ENCODE measurements around the gene KRT84.

GRCh38 chr12:52336641-52337040, 48.8 kb downstream of the KRT84 start:
- TF ChIP-seq CTCF (conservative IDR thresholded peaks at IDR 0.05 in 1 of 2, IDR thresholded peaks at IDR 0.05 in 1 of 2; ENCODE audit: extremely low read depth in 1 of 2, insufficient read depth in 1 of 2, low read depth in 1 of 2, low read length in 2 of 2), result no peak
- no peak for TF ChIP-seq EZH2 (IDR thresholded peaks at IDR 0.05; ENCODE audit: borderline replicate concordance, low read length)
